ENCODE data around the gene PDZD7. TPM values are rescaled to one million over a fixed set of nuclear protein-coding genes. Genes with fewer than 3 reads are reported as not detected.

Gene PDZD7
- total and polyA plus RNA-seq, 4 experiments from 2014 or later, result 0.20 to 1.8 (median 0.70) TPM

- POLR2A ChIA-PET (ENCODE audit: partially characterized antibody), result interaction anchor here (1.6 kb wide), 1 partner anchor 9 kb away, joined by 3 read pairs; no protein-coding TSS in a partner anchor
Measured at GRCh38 chr10:101005361-101005760, 25.6 kb downstream of the PDZD7 start.

GRCh38 chr10:101003639-101004206, 27.2 kb downstream of the PDZD7 start:
- intact Hi-C loops (cut with micrococcal nuclease), result no loop called here
- H3K27ac Mint-ChIP-seq, result peak overlapping the region in 1 of 7 donors; percentile 56
- no peak overlapping the region for H3K27ac ChIP-seq (ENCODE audit: low read depth, low read length)
- POLR2A ChIA-PET (ENCODE audit: partially characterized antibody), result interaction anchor here (2.1 kb wide), 1 partner anchor 17 kb away, joined by 6 read pairs; the partner anchor contains the start of genes MRPL43 and TWNK
- no peak overlapping the region for H3K4me3 ChIP-seq (ENCODE audit: low read length in 2 of 2)
- H3K36me3 Mint-ChIP-seq, result peaks cover 0 to 13% of the 10 kb centered on the region in 2 donors
- H3K27me3 ChIP-seq (ENCODE audit: insufficient read depth, low read length), result no peaks in the 10 kb centered on the region
- no peak for DNase-seq
- CTCF ChIA-PET (ENCODE audit: partially characterized antibody), result interaction anchor here (1.0 to 1.8 kb wide), 5 partner anchors 8 to 27 kb away, joined by 3 to 6 read pairs (median 5); partner anchors contain the start of genes PDZD7 and SFXN3
- H3K27me3 Mint-ChIP-seq, result no peaks in the 10 kb centered on the region
- peaks cover 5 to 14% (median 7%) of the 10 kb centered on the region in 4 donors for H3K4me1 Mint-ChIP-seq
- H3K9me3 Mint-ChIP-seq, result peaks cover 0 to under 1% (median 0%) of the 10 kb centered on the region in 8 donors
- H3K9me3 ChIP-seq (ENCODE audit: control insufficient read depth in 1 of 2, low read length in 2 of 2), result no peaks in the 10 kb centered on the region
- H3K4me1 ChIP-seq (ENCODE audit: insufficient read depth, low read length), result peaks cover 6% of the 10 kb centered on the region
- H3K4me3 Mint-ChIP-seq, result peak overlapping the region in 1 of 8 donors; percentile 32
- no peaks in the 10 kb centered on the region for H3K36me3 ChIP-seq (ENCODE audit: insufficient read depth, low read length)

More at GRCh38 chr10:101005361-101005760, 25.6 kb downstream of the PDZD7 start:
- CTCF ChIA-PET (ENCODE audit: partially characterized antibody), result interaction anchor here (1.3 to 1.8 kb wide), 2 partner anchors 9 to 12 kb away, joined by 4 to 8 read pairs; no protein-coding TSS in a partner anchor
- Mint-ChIP-seq H3K36me3 (peaks cover 0 to 12% of the 10 kb centered on the region in 2 donors), H3K4me1 (peaks cover 3 to 8% (median 5%) of the 10 kb centered on the region in 4 donors), H3K27me3 (no peaks in the 10 kb centered on the region), H3K9me3 (no peaks in the 10 kb centered on the region), H3K4me3 (no peak overlapping the region), H3K27ac (no peak overlapping the region)
- H3K4me3 ChIP-seq (ENCODE audit: low read length in 2 of 2), result no peak overlapping the region
- no peak overlapping the region for H3K27ac ChIP-seq (ENCODE audit: low read depth, low read length)
- intact Hi-C loops (cut with micrococcal nuclease), result no loop called here
- H3K4me1 ChIP-seq (ENCODE audit: insufficient read depth, low read length), result no peaks in the 10 kb centered on the region
- H3K9me3 ChIP-seq (ENCODE audit: control insufficient read depth in 1 of 2, low read length in 2 of 2), result no peaks in the 10 kb centered on the region
- no peaks in the 10 kb centered on the region for H3K27me3 ChIP-seq (ENCODE audit: insufficient read depth, low read length)
- DNase-seq, result no peak
- H3K36me3 ChIP-seq (ENCODE audit: insufficient read depth, low read length), result no peaks in the 10 kb centered on the region

GRCh38 chr10:101002456-101002855, 28.5 kb downstream of the PDZD7 start:
- ChIA-PET CTCF (ENCODE audit: partially characterized antibody) (interaction anchor here (1.4 to 2.2 kb wide), 5 partner anchors 10 to 17 kb away, joined by 5 to 13 read pairs (median 6); no protein-coding TSS in a partner anchor), POLR2A (ENCODE audit: partially characterized antibody) (interaction anchor here (0.8 to 2.1 kb wide), 2 partner anchors 16 to 30 kb away, joined by 3 to 6 read pairs; partner anchors contain the start of genes MRPL43 and TWNK)
- DNase-seq, result no peak
- Histone ChIP-seq H3K36me3 (ENCODE audit: insufficient read depth, low read length) (no peaks in the 10 kb centered on the region), H3K27me3 (ENCODE audit: insufficient read depth, low read length) (no peaks in the 10 kb centered on the region), H3K4me1 (ENCODE audit: insufficient read depth, low read length) (peaks cover 15% of the 10 kb centered on the region), H3K27ac (ENCODE audit: low read depth, low read length) (no peak overlapping the region), H3K4me3 (ENCODE audit: low read length in 2 of 2) (no peak overlapping the region), H3K9me3 (ENCODE audit: control insufficient read depth in 1 of 2, low read length in 2 of 2) (no peaks in the 10 kb centered on the region)
- intact Hi-C loops (cut with micrococcal nuclease), result no loop called here
- Mint-ChIP-seq H3K4me1 (peaks cover 10 to 23% (median 14%) of the 10 kb centered on the region in 4 donors), H3K27me3 (no peaks in the 10 kb centered on the region), H3K27ac (no peak overlapping the region), H3K4me3 (no peak overlapping the region), H3K36me3 (peaks cover 0 to 19% of the 10 kb centered on the region in 2 donors), H3K9me3 (peaks cover 0 to 3% (median 0%) of the 10 kb centered on the region in 8 donors)

- peaks cover 0 to 3% (median 0%) of the 10 kb centered on the region in 8 donors for H3K9me3 Mint-ChIP-seq
- peaks cover 18% of the 10 kb centered on the region for H3K4me1 ChIP-seq (ENCODE audit: insufficient read depth, low read length)
- peaks cover 0 to 20% of the 10 kb centered on the region in 2 donors for H3K36me3 Mint-ChIP-seq
- no peak for DNase-seq
- peaks cover 10 to 25% (median 17%) of the 10 kb centered on the region in 4 donors for H3K4me1 Mint-ChIP-seq
- no peak overlapping the region for H3K27ac ChIP-seq (ENCODE audit: low read depth, low read length)
- peak overlapping the region in 1 of 8 donors; percentile 80 for H3K4me3 Mint-ChIP-seq
- CTCF ChIA-PET (ENCODE audit: partially characterized antibody), result interaction anchor here (1.5 to 2.2 kb wide), 2 partner anchors 10 to 15 kb away, joined by 6 to 7 read pairs; no protein-coding TSS in a partner anchor
- no peak overlapping the region for H3K27ac Mint-ChIP-seq
- intact Hi-C loops (cut with micrococcal nuclease), result no loop called here
- H3K27me3 ChIP-seq (ENCODE audit: insufficient read depth, low read length), result no peaks in the 10 kb centered on the region
- POLR2A ChIA-PET (ENCODE audit: partially characterized antibody), result no interaction called here
- H3K27me3 Mint-ChIP-seq, result no peaks in the 10 kb centered on the region
- H3K9me3 ChIP-seq (ENCODE audit: control insufficient read depth in 1 of 2, low read length in 2 of 2), result no peaks in the 10 kb centered on the region
- no peak overlapping the region for H3K4me3 ChIP-seq (ENCODE audit: low read length in 2 of 2)
- no peaks in the 10 kb centered on the region for H3K36me3 ChIP-seq (ENCODE audit: insufficient read depth, low read length)
Measured at GRCh38 chr10:101001659-101002035, 29.3 kb downstream of the PDZD7 start.

GRCh38 chr10:101000915-101001658, 29.8 kb downstream of the PDZD7 start:
- POLR2A ChIA-PET (ENCODE audit: partially characterized antibody), result interaction anchor here (6.1 kb wide), 1 partner anchor 14 kb away, joined by 84 read pairs; the partner anchor contains the start of genes MRPL43 and TWNK
- Mint-ChIP-seq H3K36me3 (peaks cover 0 to 21% of the 10 kb centered on the region in 2 donors), H3K4me1 (peaks cover 15 to 30% (median 22%) of the 10 kb centered on the region in 4 donors)

GRCh38 chr10:101000127-101000914, 30.6 kb downstream of the PDZD7 start:
- Histone ChIP-seq H3K4me1 (ENCODE audit: insufficient read depth, low read length) (peaks cover 24% of the 10 kb centered on the region), H3K27ac (ENCODE audit: low read depth, low read length) (no peak overlapping the region), H3K9me3 (ENCODE audit: control insufficient read depth in 1 of 2, low read length in 2 of 2) (no peaks in the 10 kb centered on the region), H3K36me3 (ENCODE audit: insufficient read depth, low read length) (no peaks in the 10 kb centered on the region), H3K4me3 (ENCODE audit: low read length in 2 of 2) (no peak overlapping the region), H3K27me3 (ENCODE audit: insufficient read depth, low read length) (no peaks in the 10 kb centered on the region)
- no peak for DNase-seq
- H3K4me1 Mint-ChIP-seq, result peaks cover 15 to 33% (median 22%) of the 10 kb centered on the region in 4 donors
- ChIA-PET CTCF (ENCODE audit: partially characterized antibody) (interaction anchor here (1.0 to 1.5 kb wide), 3 partner anchors 12 to 25 kb away, joined by 3 to 6 read pairs (median 4); no protein-coding TSS in a partner anchor), POLR2A (ENCODE audit: partially characterized antibody) (interaction anchor here (1.5 to 6.1 kb wide), 3 partner anchors 13 to 30 kb away, joined by 7 to 90 read pairs (median 84); partner anchors contain the start of genes MRPL43, PDZD7, SFXN3 and TWNK)
- peaks cover 0 to 3% (median 0%) of the 10 kb centered on the region in 8 donors for H3K9me3 Mint-ChIP-seq
- no peaks in the 10 kb centered on the region for H3K27me3 Mint-ChIP-seq
- peak overlapping the region; percentile 29 to 90 (median 70) for H3K27ac Mint-ChIP-seq
- intact Hi-C loops (cut with micrococcal nuclease), result no loop called here
- peaks cover 0 to 18% of the 10 kb centered on the region in 2 donors for H3K36me3 Mint-ChIP-seq
- H3K4me3 Mint-ChIP-seq, result peak overlapping the region; percentile 64 to 84 (median 80)

More at GRCh38 chr10:101000915-101001658, 29.8 kb downstream of the PDZD7 start:
- Histone ChIP-seq H3K27me3 (ENCODE audit: insufficient read depth, low read length) (no peaks in the 10 kb centered on the region), H3K36me3 (ENCODE audit: insufficient read depth, low read length) (no peaks in the 10 kb centered on the region), H3K4me3 (ENCODE audit: low read length in 2 of 2) (no peak overlapping the region), H3K9me3 (ENCODE audit: control insufficient read depth in 1 of 2, low read length in 2 of 2) (no peaks in the 10 kb centered on the region), H3K27ac (ENCODE audit: low read depth, low read length) (no peak overlapping the region), H3K4me1 (ENCODE audit: insufficient read depth, low read length) (peaks cover 24% of the 10 kb centered on the region)
- Mint-ChIP-seq H3K27me3 (no peaks in the 10 kb centered on the region), H3K9me3 (peaks cover 0 to 3% (median 0%) of the 10 kb centered on the region in 8 donors), H3K27ac (peak overlapping the region; percentile 31 to 90 (median 66)), H3K4me3 (peak overlapping the region; percentile 64 to 84 (median 80))
- no peak for DNase-seq
- CTCF ChIA-PET (ENCODE audit: partially characterized antibody), result interaction anchor here (1.0 to 2.2 kb wide), 3 partner anchors 11 to 15 kb away, joined by 3 to 7 read pairs (median 6); no protein-coding TSS in a partner anchor
- intact Hi-C loops (cut with micrococcal nuclease), result no loop called here
